ENCODE data around the gene NTNG2.

Gene NTNG2

DNA sequence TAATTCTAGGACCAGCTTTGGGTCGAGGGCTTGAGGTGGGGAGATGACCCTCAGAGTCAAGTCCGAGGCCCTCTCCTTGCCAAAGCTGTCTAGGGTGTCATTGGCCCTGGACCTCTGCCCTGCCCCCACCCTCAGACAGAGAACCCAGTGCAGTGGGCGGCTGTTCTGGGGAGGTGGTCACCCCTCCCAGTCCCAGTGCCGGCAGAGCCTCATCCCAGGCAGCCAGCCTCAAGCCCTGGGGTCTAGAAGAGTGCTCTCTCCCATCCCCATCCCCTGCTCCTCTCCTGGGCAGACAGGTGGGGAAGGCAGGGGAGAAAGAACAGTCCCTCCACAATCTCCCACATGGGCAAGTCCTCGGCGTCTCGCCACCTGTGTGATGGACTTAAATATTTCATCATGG, 7.0 kb downstream of the NTNG2 start:
- ChIA-PET CTCF (interaction anchor here (0.6 to 12.1 kb wide), 21 partner anchors 11 to 609 kb away, joined by 3 to 382 read pairs (median 6); no protein-coding TSS in a partner anchor), POLR2A (no interaction called here)
- no peak overlapping the region for H3K27ac ChIP-seq (ENCODE audit: extremely low read depth, low read depth, low read length)
- TF ChIP-seq ZNF24 (tag by site-specific recombination; IDR thresholded peaks at IDR 0.05) (no peak), ZNF768 (tag by site-specific recombination; IDR thresholded peaks at IDR 0.05) (no peak), ZNF670 (tag by site-specific recombination; IDR thresholded peaks at IDR 0.05; ENCODE audit: low read depth) (no peak), ZNF341 (tag by site-specific recombination; IDR thresholded peaks at IDR 0.05; ENCODE audit: low read depth) (peak; percentile 77), ZNF677 (tag by site-specific recombination; IDR thresholded peaks at IDR 0.05) (no peak)
- no peaks in the 10 kb centered on the region for H3K9me3 ChIP-seq (ENCODE audit: control insufficient read depth, insufficient read depth, low read depth, low read length)
- H3K36me3 ChIP-seq (ENCODE audit: control insufficient read depth in 2 of 2, insufficient read depth in 1 of 2, low read length in 2 of 2), result peaks cover 0 to 3% of the 10 kb centered on the region in 2 experiments; a peak in 1 of 3 replicates
- H3K4me1 ChIP-seq (ENCODE audit: control insufficient read depth, insufficient read depth, low read length), result no peaks in the 10 kb centered on the region
- H3K4me3 ChIP-seq (ENCODE audit: low read depth, low read length), result no peak overlapping the region

DNA sequence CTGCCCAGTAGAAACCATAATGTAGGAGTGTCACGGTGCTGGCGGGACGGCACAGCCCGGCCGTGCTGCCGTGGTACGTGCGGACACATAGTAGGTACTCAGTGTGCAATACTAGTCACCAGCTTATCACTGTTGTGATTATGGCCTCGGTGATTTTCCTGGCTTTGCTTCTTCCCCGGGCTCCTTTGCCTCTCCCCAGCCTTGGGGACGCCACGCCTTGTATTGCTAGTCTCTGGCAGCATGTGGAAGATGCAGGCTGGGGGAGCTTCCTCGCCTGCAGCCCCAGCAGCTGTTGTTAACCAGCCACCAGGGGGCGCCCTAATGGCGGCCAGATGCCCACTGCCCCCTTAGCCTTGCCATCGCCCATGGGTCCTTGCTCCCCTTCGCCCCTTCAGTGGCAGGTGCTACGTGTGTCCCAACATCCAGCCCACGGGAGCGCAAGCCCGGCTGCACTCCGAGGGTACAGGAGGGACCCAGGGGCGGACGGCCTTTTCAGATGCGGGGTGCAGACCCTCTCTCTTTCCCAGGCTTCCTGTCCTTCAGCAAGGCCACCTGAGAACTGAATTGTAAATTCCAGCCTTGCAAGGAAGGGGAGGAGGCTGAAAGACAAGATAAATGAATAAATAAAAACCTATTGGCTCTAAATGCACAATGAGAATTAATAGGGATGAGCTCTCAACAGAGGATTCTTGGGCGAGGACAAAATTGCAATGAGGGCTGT, 8.0 kb downstream of the NTNG2 start:
- POLR2A ChIA-PET, result interaction anchor here (1.0 to 1.4 kb wide), 3 partner anchors 9 to 72 kb away, joined by 4 to 14 read pairs (median 4); no protein-coding TSS in a partner anchor
- CTCF ChIA-PET, result interaction anchor here (0.5 to 12.1 kb wide), 68 partner anchors 10 to 543 kb away, joined by 3 to 382 read pairs (median 4); partner anchors contain the start of gene MED27
- TF ChIP-seq, protein P1, sequence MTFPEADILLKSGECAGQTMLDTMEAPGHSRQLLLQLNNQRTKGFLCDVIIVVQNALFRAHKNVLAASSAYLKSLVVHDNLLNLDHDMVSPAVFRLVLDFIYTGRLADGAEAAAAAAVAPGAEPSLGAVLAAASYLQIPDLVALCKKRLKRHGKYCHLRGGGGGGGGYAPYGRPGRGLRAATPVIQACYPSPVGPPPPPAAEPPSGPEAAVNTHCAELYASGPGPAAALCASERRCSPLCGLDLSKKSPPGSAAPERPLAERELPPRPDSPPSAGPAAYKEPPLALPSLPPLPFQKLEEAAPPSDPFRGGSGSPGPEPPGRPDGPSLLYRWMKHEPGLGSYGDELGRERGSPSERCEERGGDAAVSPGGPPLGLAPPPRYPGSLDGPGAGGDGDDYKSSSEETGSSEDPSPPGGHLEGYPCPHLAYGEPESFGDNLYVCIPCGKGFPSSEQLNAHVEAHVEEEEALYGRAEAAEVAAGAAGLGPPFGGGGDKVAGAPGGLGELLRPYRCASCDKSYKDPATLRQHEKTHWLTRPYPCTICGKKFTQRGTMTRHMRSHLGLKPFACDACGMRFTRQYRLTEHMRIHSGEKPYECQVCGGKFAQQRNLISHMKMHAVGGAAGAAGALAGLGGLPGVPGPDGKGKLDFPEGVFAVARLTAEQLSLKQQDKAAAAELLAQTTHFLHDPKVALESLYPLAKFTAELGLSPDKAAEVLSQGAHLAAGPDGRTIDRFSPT (tag by site-specific recombination; IDR thresholded peaks at IDR 0.05), result peak; percentile 89
- TF ChIP-seq ZNF768 (tag by site-specific recombination; IDR thresholded peaks at IDR 0.05), result no peak
- TF ChIP-seq, protein P2, sequence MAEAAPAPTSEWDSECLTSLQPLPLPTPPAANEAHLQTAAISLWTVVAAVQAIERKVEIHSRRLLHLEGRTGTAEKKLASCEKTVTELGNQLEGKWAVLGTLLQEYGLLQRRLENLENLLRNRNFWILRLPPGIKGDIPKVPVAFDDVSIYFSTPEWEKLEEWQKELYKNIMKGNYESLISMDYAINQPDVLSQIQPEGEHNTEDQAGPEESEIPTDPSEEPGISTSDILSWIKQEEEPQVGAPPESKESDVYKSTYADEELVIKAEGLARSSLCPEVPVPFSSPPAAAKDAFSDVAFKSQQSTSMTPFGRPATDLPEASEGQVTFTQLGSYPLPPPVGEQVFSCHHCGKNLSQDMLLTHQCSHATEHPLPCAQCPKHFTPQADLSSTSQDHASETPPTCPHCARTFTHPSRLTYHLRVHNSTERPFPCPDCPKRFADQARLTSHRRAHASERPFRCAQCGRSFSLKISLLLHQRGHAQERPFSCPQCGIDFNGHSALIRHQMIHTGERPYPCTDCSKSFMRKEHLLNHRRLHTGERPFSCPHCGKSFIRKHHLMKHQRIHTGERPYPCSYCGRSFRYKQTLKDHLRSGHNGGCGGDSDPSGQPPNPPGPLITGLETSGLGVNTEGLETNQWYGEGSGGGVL (tag by site-specific recombination; IDR thresholded peaks at IDR 0.05), result no peak
- no peak for TF ChIP-seq ZBTB20 (tag by site-specific recombination; IDR thresholded peaks at IDR 0.05)
- TF ChIP-seq, protein P3, sequence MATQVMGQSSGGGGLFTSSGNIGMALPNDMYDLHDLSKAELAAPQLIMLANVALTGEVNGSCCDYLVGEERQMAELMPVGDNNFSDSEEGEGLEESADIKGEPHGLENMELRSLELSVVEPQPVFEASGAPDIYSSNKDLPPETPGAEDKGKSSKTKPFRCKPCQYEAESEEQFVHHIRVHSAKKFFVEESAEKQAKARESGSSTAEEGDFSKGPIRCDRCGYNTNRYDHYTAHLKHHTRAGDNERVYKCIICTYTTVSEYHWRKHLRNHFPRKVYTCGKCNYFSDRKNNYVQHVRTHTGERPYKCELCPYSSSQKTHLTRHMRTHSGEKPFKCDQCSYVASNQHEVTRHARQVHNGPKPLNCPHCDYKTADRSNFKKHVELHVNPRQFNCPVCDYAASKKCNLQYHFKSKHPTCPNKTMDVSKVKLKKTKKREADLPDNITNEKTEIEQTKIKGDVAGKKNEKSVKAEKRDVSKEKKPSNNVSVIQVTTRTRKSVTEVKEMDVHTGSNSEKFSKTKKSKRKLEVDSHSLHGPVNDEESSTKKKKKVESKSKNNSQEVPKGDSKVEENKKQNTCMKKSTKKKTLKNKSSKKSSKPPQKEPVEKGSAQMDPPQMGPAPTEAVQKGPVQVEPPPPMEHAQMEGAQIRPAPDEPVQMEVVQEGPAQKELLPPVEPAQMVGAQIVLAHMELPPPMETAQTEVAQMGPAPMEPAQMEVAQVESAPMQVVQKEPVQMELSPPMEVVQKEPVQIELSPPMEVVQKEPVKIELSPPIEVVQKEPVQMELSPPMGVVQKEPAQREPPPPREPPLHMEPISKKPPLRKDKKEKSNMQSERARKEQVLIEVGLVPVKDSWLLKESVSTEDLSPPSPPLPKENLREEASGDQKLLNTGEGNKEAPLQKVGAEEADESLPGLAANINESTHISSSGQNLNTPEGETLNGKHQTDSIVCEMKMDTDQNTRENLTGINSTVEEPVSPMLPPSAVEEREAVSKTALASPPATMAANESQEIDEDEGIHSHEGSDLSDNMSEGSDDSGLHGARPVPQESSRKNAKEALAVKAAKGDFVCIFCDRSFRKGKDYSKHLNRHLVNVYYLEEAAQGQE (tag by site-specific recombination; IDR thresholded peaks at IDR 0.05), result no peak
- TF ChIP-seq WT1 (tag by site-specific recombination; IDR thresholded peaks at IDR 0.05), result no peak
- TF ChIP-seq ZFP3 (tag by site-specific recombination; IDR thresholded peaks at IDR 0.05; ENCODE audit: low read depth), result no peak
- TF ChIP-seq, protein P4, sequence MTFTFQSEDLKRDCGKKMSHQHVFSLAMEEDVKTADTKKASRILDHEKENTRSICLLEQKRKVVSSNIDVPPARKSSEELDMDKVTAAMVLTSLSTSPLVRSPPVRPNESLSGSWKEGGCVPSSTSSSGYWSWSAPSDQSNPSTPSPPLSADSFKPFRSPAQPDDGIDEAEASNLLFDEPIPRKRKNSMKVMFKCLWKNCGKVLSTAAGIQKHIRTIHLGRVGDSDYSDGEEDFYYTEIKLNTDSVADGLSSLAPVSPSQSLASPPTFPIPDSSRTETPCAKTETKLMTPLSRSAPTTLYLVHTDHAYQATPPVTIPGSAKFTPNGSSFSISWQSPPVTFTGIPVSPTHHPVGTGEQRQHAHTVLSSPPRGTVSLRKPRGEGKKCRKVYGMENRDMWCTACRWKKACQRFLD (tag by site-specific recombination; IDR thresholded peaks at IDR 0.05), result no peak
- TF ChIP-seq, protein P5, sequence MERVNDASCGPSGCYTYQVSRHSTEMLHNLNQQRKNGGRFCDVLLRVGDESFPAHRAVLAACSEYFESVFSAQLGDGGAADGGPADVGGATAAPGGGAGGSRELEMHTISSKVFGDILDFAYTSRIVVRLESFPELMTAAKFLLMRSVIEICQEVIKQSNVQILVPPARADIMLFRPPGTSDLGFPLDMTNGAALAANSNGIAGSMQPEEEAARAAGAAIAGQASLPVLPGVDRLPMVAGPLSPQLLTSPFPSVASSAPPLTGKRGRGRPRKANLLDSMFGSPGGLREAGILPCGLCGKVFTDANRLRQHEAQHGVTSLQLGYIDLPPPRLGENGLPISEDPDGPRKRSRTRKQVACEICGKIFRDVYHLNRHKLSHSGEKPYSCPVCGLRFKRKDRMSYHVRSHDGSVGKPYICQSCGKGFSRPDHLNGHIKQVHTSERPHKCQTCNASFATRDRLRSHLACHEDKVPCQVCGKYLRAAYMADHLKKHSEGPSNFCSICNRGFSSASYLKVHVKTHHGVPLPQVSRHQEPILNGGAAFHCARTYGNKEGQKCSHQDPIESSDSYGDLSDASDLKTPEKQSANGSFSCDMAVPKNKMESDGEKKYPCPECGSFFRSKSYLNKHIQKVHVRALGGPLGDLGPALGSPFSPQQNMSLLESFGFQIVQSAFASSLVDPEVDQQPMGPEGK (tag by site-specific recombination; IDR thresholded peaks at IDR 0.05), result peak; percentile 72
- no peak for TF ChIP-seq ZNF133 (tag by site-specific recombination; IDR thresholded peaks at IDR 0.05)
- TF ChIP-seq ZNF501 (tag by site-specific recombination; IDR thresholded peaks at IDR 0.05), result no peak
- TF ChIP-seq ZNF654 (tag by site-specific recombination; IDR thresholded peaks at IDR 0.05; ENCODE audit: low read depth), result peak; percentile 52
- TF ChIP-seq ZFP41 (tag by site-specific recombination; IDR thresholded peaks at IDR 0.05; ENCODE audit: borderline replicate concordance), result no peak
- no peak for TF ChIP-seq YY1 (tag by site-specific recombination; IDR thresholded peaks at IDR 0.05)
- no peak for TF ChIP-seq ZNF747 (tag by site-specific recombination; IDR thresholded peaks at IDR 0.05)
- no peak for TF ChIP-seq ZNF843 (tag by site-specific recombination; IDR thresholded peaks at IDR 0.05)
- no peak for TF ChIP-seq FEZF1 (tag by site-specific recombination; IDR thresholded peaks at IDR 0.05)
- TF ChIP-seq SALL2 (tag by site-specific recombination; IDR thresholded peaks at IDR 0.05; ENCODE audit: borderline replicate concordance), result no peak
- TF ChIP-seq SP2 (tag by site-specific recombination; IDR thresholded peaks at IDR 0.05), result no peak
- 0 out of 2 replicates have a peak, but pooled peaks have one; percentile 24 for TF ChIP-seq GLIS2 (tag by site-specific recombination; IDR thresholded peaks at IDR 0.05)

More for the DNA sequence above, 8.0 kb downstream of the NTNG2 start:
- Histone ChIP-seq H3K4me1 (ENCODE audit: control insufficient read depth, insufficient read depth, low read length) (no peaks in the 10 kb centered on the region), H3K27ac (ENCODE audit: extremely low read depth, low read depth, low read length) (no peak overlapping the region), H3K36me3 (ENCODE audit: control insufficient read depth in 2 of 2, insufficient read depth in 1 of 2, low read length in 2 of 2) (peaks cover 0 to 3% of the 10 kb centered on the region in 2 experiments; a peak in 1 of 3 replicates), H3K9me3 (ENCODE audit: control insufficient read depth, insufficient read depth, low read depth, low read length) (no peaks in the 10 kb centered on the region), H3K4me3 (ENCODE audit: low read depth, low read length) (no peak overlapping the region)
